Coronary artery (tissue), 2 donors: ENCODE measurements around the gene CARD18.
"Not testable (repeated sequence)": the region's sequence is repeated elsewhere in the genome, so short reads cannot be mapped to it uniquely, and the experiment has no call there.

Experiments
- DNase-seq: peaks from one replicate; pipeline ENCODE4 v3.0.0-alpha.2; 2017; ENCODE audit warnings: low spot score
- H3K27ac ChIP-seq, 2 donors: fragments of 200-600 bp; sonication (generic); one replicate each; pipeline ENCODE4 v1.5.1; 2016 to 2019
- H3K4me3 ChIP-seq: fragments of 200-600 bp; sonication (generic); 2 replicates; pipeline ENCODE4 v1.5.1; 2016; ENCODE audit warnings: mild to moderate bottlenecking, moderate library complexity
- CTCF ChIP-seq: fragments of 200-600 bp; sonication (generic); IDR thresholded peaks from one replicate; pipeline ENCODE4 v1.5.1; 2019; ENCODE audit warnings: antibody characterized with exemption

Gene CARD18

GRCh38 chr11:105111145-105111944, 28.2 kb downstream of the CARD18 start:
- TF ChIP-seq CTCF = no peak
- Histone ChIP-seq H3K4me3 (no peak overlapping the region), H3K27ac (no peak overlapping the region)
- DNase-seq = no peak

- no peak overlapping the region for H3K4me3 ChIP-seq
- TF ChIP-seq CTCF = no peak
- DNase-seq = no peak
- no peak overlapping the region for H3K27ac ChIP-seq
Observed at GRCh38 chr11:105110688-105111030, 28.9 kb downstream of the CARD18 start.

- Histone ChIP-seq H3K4me3 (no peak overlapping the region), H3K27ac (no peak overlapping the region)
- TF ChIP-seq CTCF = no peak
- DNase-seq = no peak
Observed at GRCh38 chr11:105109855-105110687, 29.5 kb downstream of the CARD18 start.

- TF ChIP-seq CTCF = no peak
- Histone ChIP-seq H3K4me3 (no peak overlapping the region), H3K27ac (no peak overlapping the region)
Observed at GRCh38 chr11:105109321-105109720, 30.2 kb downstream of the CARD18 start.

GRCh38 chr11:105108247-105108646, 31.3 kb downstream of the CARD18 start:
- no peak for TF ChIP-seq CTCF
- Histone ChIP-seq H3K27ac (no peak overlapping the region), H3K4me3 (no peak overlapping the region)
- DNase-seq = no peak

More at GRCh38 chr11:105109321-105109720, 30.2 kb downstream of the CARD18 start:
- DNase-seq = no peak

DNA sequence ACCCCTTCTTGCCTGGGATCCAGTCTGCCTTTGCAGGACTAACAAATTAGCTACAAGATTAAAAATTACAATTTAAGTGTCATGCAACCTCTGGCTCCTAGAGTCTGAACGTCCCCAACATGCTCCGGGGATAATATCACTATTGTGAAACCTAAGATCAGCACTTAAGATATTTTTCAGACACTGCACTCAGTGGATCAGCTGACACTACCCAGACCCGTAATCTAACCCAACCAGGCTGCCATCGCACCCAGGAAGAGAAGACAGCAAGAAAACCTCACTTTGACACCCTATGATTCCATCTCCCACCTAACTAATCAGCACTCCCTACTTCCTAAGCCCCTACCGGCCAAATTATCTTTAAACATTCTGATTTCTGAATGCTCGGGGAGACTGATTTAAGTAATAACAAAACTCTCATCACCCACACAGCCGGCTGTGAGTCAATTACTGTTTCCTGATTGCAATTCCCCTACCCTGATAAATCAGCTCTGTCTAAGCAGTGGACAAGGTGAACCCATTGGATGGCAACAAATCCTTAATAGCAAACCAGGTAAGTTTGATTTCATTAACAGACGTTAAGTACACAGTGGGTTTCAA, 32.2 kb downstream of the CARD18 start:
- not testable (repeated sequence) for H3K27ac ChIP-seq, DNase-seq, H3K4me3 ChIP-seq

- no peak for DNase-seq
- no peak overlapping the region for H3K4me3 ChIP-seq
- no peak for TF ChIP-seq CTCF
- H3K27ac ChIP-seq = no peak overlapping the region
Observed at GRCh38 chr11:105106140-105106539, 33.4 kb downstream of the CARD18 start.
